BLaER1 treated with 17β-estradiol and CSF1 and Interleukin-3, amounts not matched to agents 10 nM and 100 nM (cell line): ENCODE measurements around the gene ASH1L.

Source experiments
- H3K27ac ChIP-seq, 11 experiments: shearing (Covaris generic); formaldehyde crosslinking; 2 replicates each; pipeline ENCODE4 v1.8.1; 2022
- H3K27me3 ChIP-seq, 11 experiments: shearing (Covaris generic); formaldehyde crosslinking; 2 replicates each; pipeline ENCODE4 v1.8.1; 2022
- H3K36me3 ChIP-seq, 11 experiments: shearing (Covaris generic); formaldehyde crosslinking; 2 replicates each; pipeline ENCODE4 v1.8.1; 2022
- H3K4me1 ChIP-seq, 10 experiments: shearing (Covaris generic); formaldehyde crosslinking; 2 replicates each; pipeline ENCODE4 v1.8.1; 2022
- H3K4me2 ChIP-seq, 11 experiments: shearing (Covaris generic); formaldehyde crosslinking; 2 replicates each; pipeline ENCODE4 v1.8.1; 2022
- H3K4me3 ChIP-seq, 10 experiments: shearing (Covaris generic); formaldehyde crosslinking; 2 replicates each; pipeline ENCODE4 v1.8.1; 2022
- H3K9ac ChIP-seq, 11 experiments: shearing (Covaris generic); formaldehyde crosslinking; 2 replicates each; pipeline ENCODE4 v1.8.1; 2022
- H3K9me3 ChIP-seq, 11 experiments: shearing (Covaris generic); formaldehyde crosslinking; replicated peaks in 1 of 11; 2 replicates each; pipeline ENCODE4 v1.8.1; 2022
- H4K20me1 ChIP-seq, 11 experiments: shearing (Covaris generic); formaldehyde crosslinking; 2 replicates each; pipeline ENCODE4 v1.8.1; 2022
- Cebpa-rat ChIP-seq, 11 experiments: shearing (Covaris generic); IDR thresholded peaks; 2 replicates each; pipeline ENCODE4 v1.8.1; 2022

Gene ASH1L

DNA sequence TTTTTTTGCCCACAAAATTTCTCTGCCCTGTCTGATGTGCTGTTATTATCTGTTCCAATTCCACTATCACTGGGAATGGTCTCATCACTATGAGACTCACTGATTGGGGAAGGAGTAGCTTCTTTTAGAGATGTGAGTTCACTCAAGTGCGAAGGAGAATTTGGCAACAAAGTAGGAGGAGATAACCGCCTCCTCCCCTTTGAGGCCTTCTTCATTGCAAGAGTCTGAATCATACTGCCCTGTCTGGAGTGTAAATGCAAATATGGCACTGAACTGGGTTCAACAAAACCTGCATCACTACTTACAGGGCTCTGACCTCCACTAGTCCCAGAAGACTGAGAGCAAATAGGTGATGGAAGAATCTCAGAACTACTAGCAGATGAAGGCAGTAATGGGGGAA, 83.4 kb downstream of the ASH1L start:
- Histone ChIP-seq H3K4me2 (peak overlapping the region in 10 of 11 experiments; percentile 30 to 77 (median 62); a peak in 20 of 22 replicates), H4K20me1 (peaks cover 0 to 22% (median 0%) of the 10 kb centered on the region in 11 experiments; a peak in 6 of 22 replicates), H3K36me3 (peaks cover 41 to 95% (median 73%) of the 10 kb centered on the region in 11 experiments), H3K27me3 (no peaks in the 10 kb centered on the region), H3K4me3 (no peak overlapping the region; a peak in 1 of 20 replicates), H3K27ac (peak overlapping the region; percentile 21 to 77 (median 57); a peak in 21 of 22 replicates), H3K4me1 (peaks cover 14 to 64% (median 34%) of the 10 kb centered on the region in 10 experiments; a peak in 19 of 20 replicates), H3K9ac (peak overlapping the region in 4 of 11 experiments; percentile 6 to 36 (median 10); a peak in 3 of 22 replicates), H3K9me3 (peaks cover 0 to 18% (median 6%) of the 10 kb centered on the region in 11 experiments; a peak in 12 of 22 replicates)
- TF ChIP-seq Cebpa-rat (IDR thresholded peaks at IDR 0.05), result peak in 8 of 11 experiments; percentile 12 to 74 (median 55); a peak in 7 of 22 replicates

DNA sequence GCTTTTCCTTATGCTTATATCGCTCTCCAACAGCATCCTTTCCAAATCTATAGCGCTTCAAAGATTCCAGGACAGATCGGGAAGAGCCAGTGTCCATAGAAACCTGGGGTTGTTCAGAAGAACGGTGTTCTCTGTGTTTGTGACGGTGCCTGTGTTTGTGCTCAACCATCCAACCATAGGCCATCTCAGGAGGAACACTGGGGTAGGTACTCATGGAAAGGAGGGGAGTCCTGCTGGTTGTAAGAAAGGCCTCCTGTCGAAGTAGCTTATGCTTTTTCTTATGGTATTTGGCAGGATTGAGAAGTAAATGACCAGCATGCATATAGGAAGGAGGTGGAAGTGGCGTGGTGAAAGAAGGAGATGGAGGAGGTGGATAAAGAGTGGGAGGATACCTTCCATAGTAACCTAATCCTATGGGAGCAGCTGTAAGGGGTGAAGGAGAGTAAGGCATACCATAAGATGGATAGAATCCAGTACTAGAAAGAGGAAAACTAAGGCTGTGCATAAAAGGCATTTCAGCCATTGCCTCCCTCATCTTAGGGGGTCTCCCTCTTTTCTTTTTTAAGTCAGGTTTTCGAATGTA, 84.2 kb downstream of the ASH1L start:
- peaks cover 0 to 16% (median 0%) of the 10 kb centered on the region in 11 experiments; a peak in 6 of 22 replicates for H4K20me1 ChIP-seq
- peaks cover 1 to 26% (median 13%) of the 10 kb centered on the region in 11 experiments; a peak in 19 of 22 replicates for H3K9me3 ChIP-seq
- H3K27me3 ChIP-seq, result no peaks in the 10 kb centered on the region
- H3K4me2 ChIP-seq, result peak overlapping the region in 7 of 11 experiments; percentile 53 to 77 (median 67); a peak in 13 of 22 replicates
- peak overlapping the region in 2 of 11 experiments; percentile 13 to 36; a peak in 2 of 22 replicates for H3K9ac ChIP-seq
- TF ChIP-seq Cebpa-rat (IDR thresholded peaks at IDR 0.05), result no peak
- H3K36me3 ChIP-seq, result peaks cover 48 to 95% (median 81%) of the 10 kb centered on the region in 11 experiments
- H3K4me3 ChIP-seq, result no peak overlapping the region; a peak in 1 of 20 replicates
- H3K27ac ChIP-seq, result peak overlapping the region in 9 of 11 experiments; percentile 27 to 77 (median 61); a peak in 18 of 22 replicates
- peaks cover 14 to 59% (median 34%) of the 10 kb centered on the region in 10 experiments; a peak in 19 of 20 replicates for H3K4me1 ChIP-seq

DNA sequence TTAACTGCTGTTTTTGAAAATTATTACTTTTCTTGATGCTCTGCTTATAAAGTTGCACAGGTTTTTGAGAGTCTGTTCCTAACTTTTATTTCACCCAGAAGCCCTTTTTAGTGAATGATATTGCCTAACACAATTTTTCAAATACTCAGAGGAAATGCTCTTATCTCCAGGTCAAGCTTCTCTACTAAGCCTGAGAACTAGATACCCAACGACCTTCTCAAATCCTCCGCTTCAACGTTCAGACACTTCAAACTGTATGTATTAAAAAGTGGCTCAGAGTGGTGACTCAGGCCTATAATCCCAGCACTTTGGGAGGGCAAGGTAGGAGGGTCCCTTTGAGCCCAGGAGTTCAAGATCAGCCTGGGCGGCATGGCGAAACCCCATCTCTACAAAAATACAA, 88.5 kb downstream of the ASH1L start:
- Histone ChIP-seq H3K27ac (peak overlapping the region in 3 of 11 experiments; percentile 21 to 57 (median 46); a peak in 4 of 22 replicates), H3K4me1 (peaks cover 2 to 38% (median 19%) of the 10 kb centered on the region in 10 experiments; a peak in 18 of 20 replicates), H3K4me3 (no peak overlapping the region), H4K20me1 (peaks cover 0 to 29% (median 2%) of the 10 kb centered on the region in 11 experiments; a peak in 8 of 22 replicates), H3K9me3 (peaks cover 26 to 42% (median 37%) of the 10 kb centered on the region in 11 experiments), H3K27me3 (no peaks in the 10 kb centered on the region), H3K36me3 (peaks cover 48 to 96% (median 79%) of the 10 kb centered on the region in 11 experiments), H3K9ac (no peak overlapping the region), H3K4me2 (peak overlapping the region in 5 of 11 experiments; percentile 34 to 57 (median 45); a peak in 9 of 22 replicates)
- no peak for TF ChIP-seq Cebpa-rat (IDR thresholded peaks at IDR 0.05)

DNA sequence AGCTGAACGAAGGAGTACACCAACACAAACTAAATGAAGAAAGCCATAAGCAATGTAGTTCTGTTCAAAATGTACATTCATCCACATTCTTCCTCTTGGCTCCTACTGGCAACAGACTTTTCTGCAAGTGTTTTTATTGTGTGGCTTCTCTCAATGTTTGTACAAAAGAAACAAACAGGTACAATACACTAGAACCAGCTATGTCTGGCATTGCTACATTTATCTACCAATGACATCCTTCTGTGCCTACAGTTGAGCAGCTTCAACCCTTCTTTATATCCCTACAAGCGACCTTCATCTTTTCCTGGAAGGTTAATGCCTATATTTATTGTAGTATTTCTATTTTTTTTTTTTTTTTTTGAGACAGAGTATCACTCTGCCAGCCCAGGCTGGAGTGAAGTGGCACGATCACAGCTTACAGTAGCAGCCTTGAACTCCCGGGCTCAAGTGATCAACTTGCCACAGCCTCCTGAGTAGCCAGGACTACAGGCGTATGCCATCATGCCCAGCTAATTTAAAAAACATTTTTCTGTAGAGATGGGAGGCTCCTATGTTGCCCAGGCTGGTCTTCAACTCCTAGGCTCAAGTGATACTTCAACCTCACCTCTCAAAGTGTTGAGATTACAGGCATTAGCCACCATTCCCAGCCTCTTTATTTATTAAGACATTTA, 89.3 kb downstream of the ASH1L start:
- no peak overlapping the region for H3K4me3 ChIP-seq
- H3K4me1 ChIP-seq, result peaks cover 0 to 30% (median 10%) of the 10 kb centered on the region in 10 experiments; a peak in 12 of 20 replicates
- peaks cover 0 to 31% (median 6%) of the 10 kb centered on the region in 11 experiments; a peak in 8 of 22 replicates for H4K20me1 ChIP-seq
- no peak overlapping the region for H3K27ac ChIP-seq
- H3K9ac ChIP-seq, result no peak overlapping the region
- peaks cover 26 to 39% (median 37%) of the 10 kb centered on the region in 11 experiments for H3K9me3 ChIP-seq
- peaks cover 42 to 90% (median 72%) of the 10 kb centered on the region in 11 experiments for H3K36me3 ChIP-seq
- H3K4me2 ChIP-seq, result no peak overlapping the region
- no peak for TF ChIP-seq Cebpa-rat (IDR thresholded peaks at IDR 0.05)
- H3K27me3 ChIP-seq, result no peaks in the 10 kb centered on the region

DNA sequence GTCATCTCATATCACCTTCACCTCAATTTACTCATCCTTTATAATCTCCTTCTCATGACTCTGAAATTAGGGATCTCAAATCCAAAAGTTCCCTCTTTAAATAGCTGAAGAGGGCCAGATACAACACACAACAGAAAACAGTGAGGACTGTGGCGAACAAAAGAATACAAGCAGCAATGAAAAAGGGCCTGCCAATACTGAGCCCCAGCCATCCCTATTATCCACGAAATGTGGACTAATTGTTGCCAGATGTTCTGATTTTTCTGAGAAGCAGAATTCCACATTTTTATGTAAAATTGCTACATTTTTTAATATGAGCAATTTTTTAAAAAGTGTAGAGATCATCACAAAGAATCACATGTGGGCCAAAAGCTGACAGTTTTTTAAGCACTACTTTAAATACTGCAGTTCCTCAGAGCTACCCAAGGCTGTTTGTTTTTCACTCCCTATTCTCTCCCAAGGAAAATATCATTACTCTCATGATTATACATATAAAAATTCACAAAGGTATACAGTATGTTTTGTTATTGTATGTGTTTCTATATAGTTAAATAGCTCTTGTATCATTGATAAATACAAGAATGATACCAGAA, 90.0 kb downstream of the ASH1L start:
- peaks cover 0 to 23% (median 10%) of the 10 kb centered on the region in 10 experiments; a peak in 13 of 20 replicates for H3K4me1 ChIP-seq
- H3K27me3 ChIP-seq, result no peaks in the 10 kb centered on the region
- H4K20me1 ChIP-seq, result peaks cover 0 to 31% (median 6%) of the 10 kb centered on the region in 11 experiments; a peak in 8 of 22 replicates
- H3K4me3 ChIP-seq, result 0 out of 20 replicates have a peak overlapping the region, but pooled peaks of 1 of the 10 experiments have one; percentile 20
- H3K36me3 ChIP-seq, result peaks cover 36 to 83% (median 65%) of the 10 kb centered on the region in 11 experiments
- no peak overlapping the region for H3K4me2 ChIP-seq
- no peak overlapping the region for H3K27ac ChIP-seq
- no peak overlapping the region for H3K9ac ChIP-seq
- no peak for TF ChIP-seq Cebpa-rat (IDR thresholded peaks at IDR 0.05)
- H3K9me3 ChIP-seq, result peaks cover 26 to 39% (median 37%) of the 10 kb centered on the region in 11 experiments

DNA sequence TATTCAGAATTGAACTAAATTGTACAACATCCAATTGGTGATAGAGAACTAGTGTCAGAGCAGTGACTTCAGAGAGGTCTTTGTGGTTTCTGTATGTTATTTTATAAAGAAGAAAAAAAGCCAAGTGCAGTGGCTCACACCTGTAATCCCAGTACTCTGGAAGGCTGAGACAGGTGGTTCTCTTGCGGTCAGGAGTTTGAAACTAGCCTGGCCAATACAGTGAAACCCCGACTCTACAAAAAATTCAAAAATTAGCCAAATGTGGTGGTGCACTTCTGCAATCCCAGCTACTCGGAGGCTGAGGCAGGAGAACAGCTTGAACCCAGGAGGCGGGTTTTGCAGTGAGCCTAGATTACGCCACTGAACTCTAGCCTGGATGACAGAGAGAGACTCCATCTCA, 90.7 kb downstream of the ASH1L start:
- Histone ChIP-seq H3K36me3 (peaks cover 36 to 80% (median 63%) of the 10 kb centered on the region in 11 experiments), H3K27me3 (no peaks in the 10 kb centered on the region), H3K4me1 (peaks cover 6 to 30% (median 14%) of the 10 kb centered on the region in 10 experiments; a peak in 17 of 20 replicates), H3K4me2 (no peak overlapping the region), H4K20me1 (peaks cover 0 to 31% (median 6%) of the 10 kb centered on the region in 11 experiments; a peak in 8 of 22 replicates), H3K9me3 (peaks cover 26 to 39% (median 37%) of the 10 kb centered on the region in 11 experiments), H3K4me3 (peak overlapping the region in 3 of 10 experiments; percentile 4 to 20 (median 15); a peak in 4 of 20 replicates), H3K27ac (no peak overlapping the region), H3K9ac (no peak overlapping the region)
- no peak for TF ChIP-seq Cebpa-rat (IDR thresholded peaks at IDR 0.05)

DNA sequence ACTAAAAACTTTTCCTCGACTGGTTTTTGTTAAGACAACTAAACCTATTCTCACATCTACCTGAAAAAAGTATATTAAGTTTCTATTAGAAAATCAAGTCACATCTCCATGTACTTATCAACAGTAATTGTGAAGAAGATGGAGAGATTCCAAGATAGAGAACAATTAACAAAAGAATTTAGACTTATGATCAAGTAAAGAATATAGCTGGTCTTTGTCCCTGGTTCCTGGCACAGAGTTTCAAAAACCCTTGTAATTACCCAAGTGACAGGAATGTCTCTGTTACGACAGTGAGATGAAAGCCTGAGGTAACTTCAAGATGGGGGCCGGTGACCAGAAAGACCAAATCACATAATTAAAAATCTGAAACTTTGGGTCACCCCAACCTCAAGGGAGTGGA, 91.6 kb downstream of the ASH1L start:
- no peak overlapping the region for H3K4me2 ChIP-seq
- peaks cover 36 to 75% (median 60%) of the 10 kb centered on the region in 11 experiments for H3K36me3 ChIP-seq
- no peak overlapping the region; a peak in 1 of 20 replicates for H3K4me3 ChIP-seq
- H3K27me3 ChIP-seq, result no peaks in the 10 kb centered on the region
- no peak overlapping the region for H3K27ac ChIP-seq
- peaks cover 26 to 39% (median 37%) of the 10 kb centered on the region in 11 experiments for H3K9me3 ChIP-seq
- H4K20me1 ChIP-seq, result peaks cover 0 to 31% (median 6%) of the 10 kb centered on the region in 11 experiments; a peak in 8 of 22 replicates
- no peak for TF ChIP-seq Cebpa-rat (IDR thresholded peaks at IDR 0.05)
- peaks cover 8 to 39% (median 16%) of the 10 kb centered on the region in 10 experiments; a peak in 17 of 20 replicates for H3K4me1 ChIP-seq
- H3K9ac ChIP-seq, result no peak overlapping the region

DNA sequence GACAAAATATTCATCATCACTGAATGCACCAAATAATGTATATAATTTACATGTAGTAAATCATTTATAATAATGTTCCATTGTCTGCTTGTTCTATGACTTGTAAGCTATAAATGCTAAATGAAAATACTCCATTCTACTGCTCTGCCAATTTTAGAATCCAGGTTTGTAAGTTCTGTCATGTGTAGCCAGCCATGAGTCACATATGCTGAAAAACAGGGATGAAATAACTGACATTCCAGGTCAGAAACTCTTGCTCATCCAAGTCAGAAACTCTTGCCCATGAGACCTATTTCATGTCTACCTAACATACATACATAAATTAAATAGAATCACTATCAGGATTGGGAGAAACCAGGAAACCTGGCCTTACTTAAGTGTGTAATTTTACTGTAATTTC, 95.6 kb downstream of the ASH1L start:
- Histone ChIP-seq H3K36me3 (peaks cover 24 to 57% (median 45%) of the 10 kb centered on the region in 11 experiments), H3K27ac (peak overlapping the region in 3 of 11 experiments; percentile 7 to 55 (median 54); a peak in 4 of 22 replicates), H3K4me1 (peaks cover 10 to 51% (median 29%) of the 10 kb centered on the region in 10 experiments), H3K9me3 (peaks cover 9 to 16% (median 11%) of the 10 kb centered on the region in 11 experiments), H3K27me3 (no peaks in the 10 kb centered on the region), H3K9ac (no peak overlapping the region), H3K4me3 (no peak overlapping the region), H3K4me2 (peak overlapping the region in 4 of 11 experiments; percentile 29 to 68 (median 41); a peak in 6 of 22 replicates), H4K20me1 (peaks cover 0 to 30% (median 5%) of the 10 kb centered on the region in 11 experiments; a peak in 7 of 22 replicates)
- no peak for TF ChIP-seq Cebpa-rat (IDR thresholded peaks at IDR 0.05)
